Measurements from ENCODE around the gene MYO1G. TPM values are rescaled to one million over a fixed set of nuclear protein-coding genes. Genes with fewer than 3 reads are reported as not detected.

MYO1G gene
- total RNA-seq, 2 experiments from 2014 or later: 23.6 to 87.3 TPM

GRCh38 chr7:45015313-45015712, 36.5 kb upstream of the MYO1G start:
- H3K79me2 ChIP-seq (ENCODE audit: insufficient read depth, low read depth, low read length): peaks cover 85% of the 10 kb centered on the region
- no peak overlapping the region for H3K4me3 ChIP-seq (ENCODE audit: low read depth, low read length, poor library complexity, severe bottlenecking)
- H4K20me1 ChIP-seq (ENCODE audit: insufficient read depth, low read length): 0 out of 2 replicates have a peak, but pooled peaks cover 15% of the 10 kb centered on the region
- TF ChIP-seq CTCF (conservative IDR thresholded peaks at IDR 0.05; ENCODE audit: low read length): no peak
- TF ChIP-seq EZH2phosphoT487 (IDR thresholded peaks at IDR 0.05; ENCODE audit: borderline replicate concordance, low read depth, low read length): no peak
- H3K4me1 ChIP-seq (ENCODE audit: insufficient read depth, low read length, poor library complexity, severe bottlenecking): peaks cover 7% of the 10 kb centered on the region
- no peak overlapping the region for H2AFZ ChIP-seq (ENCODE audit: low read length)
- no peaks in the 10 kb centered on the region for H3K9me2 ChIP-seq (ENCODE audit: insufficient read depth, low read length)
- H3K27ac ChIP-seq (ENCODE audit: low read depth, low read length, poor library complexity, severe bottlenecking): no peak overlapping the region
- POLR2A ChIA-PET: interaction anchor here (0.5 to 3.3 kb wide), 5 partner anchors 11 to 203 kb away, joined by 4 to 11 read pairs (median 6); no protein-coding TSS in a partner anchor
- no peak for DNase-seq (ENCODE audit: low spot score)
- no TSS peak for BruUV-seq (replicated peaks)
- intact Hi-C loops (cut with micrococcal nuclease; ENCODE audit: unreplicated experiment): no loop called here
- CTCF ChIA-PET (ENCODE audit: unreplicated experiment): interaction anchor here (0.6 to 1.0 kb wide), 2 partner anchors 12 to 42 kb away, joined by 3 to 5 read pairs; no protein-coding TSS in a partner anchor
- H3K9me3 ChIP-seq (ENCODE audit: low read length): no peaks in the 10 kb centered on the region
- peaks cover 81% of the 10 kb centered on the region for H3K36me3 ChIP-seq (ENCODE audit: insufficient read depth, low read length)
- no peak overlapping the region for H3K4me2 ChIP-seq (ENCODE audit: low read length)

GRCh38 chr7:45013465-45013967, 34.7 kb upstream of the MYO1G start:
- H3K9me3 ChIP-seq (ENCODE audit: low read length): no peaks in the 10 kb centered on the region
- no peak for DNase-seq (ENCODE audit: low spot score)
- H3K79me2 ChIP-seq (ENCODE audit: insufficient read depth, low read depth, low read length): peaks cover 93% of the 10 kb centered on the region
- intact Hi-C loops (cut with micrococcal nuclease; ENCODE audit: unreplicated experiment): no loop called here
- no peaks in the 10 kb centered on the region for H3K4me1 ChIP-seq (ENCODE audit: insufficient read depth, low read length, poor library complexity, severe bottlenecking)
- no TSS peak for BruUV-seq (replicated peaks)
- ChIA-PET POLR2A (interaction anchor here (0.6 to 3.3 kb wide), 4 partner anchors 10 to 63 kb away, joined by 3 to 11 read pairs (median 6); no protein-coding TSS in a partner anchor), CTCF (ENCODE audit: unreplicated experiment) (no interaction called here)
- no peak overlapping the region for H3K4me3 ChIP-seq (ENCODE audit: low read depth, low read length, poor library complexity, severe bottlenecking)
- 0 out of 2 replicates have a peak, but pooled peaks cover 15% of the 10 kb centered on the region for H4K20me1 ChIP-seq (ENCODE audit: insufficient read depth, low read length)
- H3K4me2 ChIP-seq (ENCODE audit: low read length): no peak overlapping the region
- H2AFZ ChIP-seq (ENCODE audit: low read length): no peak overlapping the region
- H3K36me3 ChIP-seq (ENCODE audit: insufficient read depth, low read length): peaks cover 85% of the 10 kb centered on the region
- no peak overlapping the region for H3K27ac ChIP-seq (ENCODE audit: low read depth, low read length, poor library complexity, severe bottlenecking)
- H3K9me2 ChIP-seq (ENCODE audit: insufficient read depth, low read length): no peaks in the 10 kb centered on the region
- TF ChIP-seq CTCF (conservative IDR thresholded peaks at IDR 0.05; ENCODE audit: low read length) (no peak), EZH2phosphoT487 (IDR thresholded peaks at IDR 0.05; ENCODE audit: borderline replicate concordance, low read depth, low read length) (no peak)

Measured in OCI-LY7 (cell line).